ENCODE measurements around the gene DPF3.

Gene DPF3

GRCh38 chr14:72701237-72701565, 192.7 kb downstream of the DPF3 start:
- POLR2A ChIA-PET, result no interaction called here
- TF ChIP-seq, protein P1, sequence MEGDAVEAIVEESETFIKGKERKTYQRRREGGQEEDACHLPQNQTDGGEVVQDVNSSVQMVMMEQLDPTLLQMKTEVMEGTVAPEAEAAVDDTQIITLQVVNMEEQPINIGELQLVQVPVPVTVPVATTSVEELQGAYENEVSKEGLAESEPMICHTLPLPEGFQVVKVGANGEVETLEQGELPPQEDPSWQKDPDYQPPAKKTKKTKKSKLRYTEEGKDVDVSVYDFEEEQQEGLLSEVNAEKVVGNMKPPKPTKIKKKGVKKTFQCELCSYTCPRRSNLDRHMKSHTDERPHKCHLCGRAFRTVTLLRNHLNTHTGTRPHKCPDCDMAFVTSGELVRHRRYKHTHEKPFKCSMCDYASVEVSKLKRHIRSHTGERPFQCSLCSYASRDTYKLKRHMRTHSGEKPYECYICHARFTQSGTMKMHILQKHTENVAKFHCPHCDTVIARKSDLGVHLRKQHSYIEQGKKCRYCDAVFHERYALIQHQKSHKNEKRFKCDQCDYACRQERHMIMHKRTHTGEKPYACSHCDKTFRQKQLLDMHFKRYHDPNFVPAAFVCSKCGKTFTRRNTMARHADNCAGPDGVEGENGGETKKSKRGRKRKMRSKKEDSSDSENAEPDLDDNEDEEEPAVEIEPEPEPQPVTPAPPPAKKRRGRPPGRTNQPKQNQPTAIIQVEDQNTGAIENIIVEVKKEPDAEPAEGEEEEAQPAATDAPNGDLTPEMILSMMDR (IDR thresholded peaks at IDR 0.05; ENCODE audit: control extremely low read depth, extremely low read depth, low read depth, missing control alignments), result no peak
- CTCF ChIA-PET, result interaction anchor here (1.0 to 1.5 kb wide), 2 partner anchors 15 to 24 kb away, joined by 3 to 5 read pairs; no protein-coding TSS in a partner anchor
- DNase-seq (ENCODE audit: extremely low spot score), result no peak

DNA sequence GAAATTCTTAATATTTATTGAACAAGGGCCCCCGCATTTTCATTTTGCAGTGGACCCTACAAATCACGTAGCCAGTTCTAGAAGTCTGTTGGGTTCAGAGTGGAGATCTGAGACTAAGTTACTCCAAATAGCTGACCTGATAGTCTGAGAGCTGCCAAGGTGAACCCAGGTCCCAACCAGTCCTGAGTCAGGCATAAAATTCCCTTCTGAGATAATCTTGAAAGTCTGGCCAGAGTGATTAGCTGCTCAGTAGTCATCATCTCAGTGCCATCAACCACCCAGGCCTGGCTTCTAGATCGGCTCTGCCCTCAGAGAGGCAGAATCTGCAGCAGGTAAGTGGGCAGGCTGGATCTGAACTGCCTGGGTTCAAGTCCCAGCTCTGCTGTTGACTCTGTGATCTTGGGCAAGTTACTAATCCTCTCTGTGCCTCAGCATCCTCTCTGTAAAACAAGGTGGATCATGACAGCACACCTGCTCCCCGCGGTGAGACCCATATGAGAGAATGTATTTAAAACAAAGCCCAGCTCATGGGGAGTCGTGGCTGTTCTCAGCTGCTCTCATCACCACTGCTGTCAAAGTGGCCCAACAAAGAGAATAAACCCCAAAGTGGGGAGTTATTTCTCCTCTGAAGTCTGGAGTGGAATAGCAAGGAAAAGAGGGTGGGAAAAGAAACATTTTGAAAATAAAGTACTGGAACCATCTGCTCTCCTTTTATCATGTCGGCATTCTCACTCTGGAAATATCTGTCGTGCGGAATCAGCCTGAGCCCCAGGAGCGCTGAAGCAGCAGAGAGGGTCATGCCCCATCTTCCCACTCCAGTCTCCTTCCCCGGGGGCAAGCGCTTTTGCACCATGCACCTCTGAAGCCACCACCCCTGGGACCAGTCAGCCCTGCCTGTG, 193.3 kb downstream of the DPF3 start:
- ChIA-PET POLR2A (no interaction called here), CTCF (interaction anchor here (1.0 to 1.5 kb wide), 4 partner anchors 11 to 202 kb away, joined by 3 to 5 read pairs (median 3); no protein-coding TSS in a partner anchor)
- TF ChIP-seq, protein P1 (IDR thresholded peaks at IDR 0.05; ENCODE audit: control extremely low read depth, extremely low read depth, low read depth, missing control alignments), result no peak
- no peak for DNase-seq (ENCODE audit: extremely low spot score)

- CTCF ChIA-PET, result interaction anchor here (0.8 to 1.5 kb wide), 4 partner anchors 12 to 203 kb away, joined by 3 to 5 read pairs (median 3); no protein-coding TSS in a partner anchor
- DNase-seq (ENCODE audit: extremely low spot score), result no peak
- POLR2A ChIA-PET, result no interaction called here
- TF ChIP-seq, protein P1 (IDR thresholded peaks at IDR 0.05; ENCODE audit: control extremely low read depth, extremely low read depth, low read depth, missing control alignments), result no peak
Measured at GRCh38 chr14:72699852-72700257, 194.0 kb downstream of the DPF3 start.

DNA sequence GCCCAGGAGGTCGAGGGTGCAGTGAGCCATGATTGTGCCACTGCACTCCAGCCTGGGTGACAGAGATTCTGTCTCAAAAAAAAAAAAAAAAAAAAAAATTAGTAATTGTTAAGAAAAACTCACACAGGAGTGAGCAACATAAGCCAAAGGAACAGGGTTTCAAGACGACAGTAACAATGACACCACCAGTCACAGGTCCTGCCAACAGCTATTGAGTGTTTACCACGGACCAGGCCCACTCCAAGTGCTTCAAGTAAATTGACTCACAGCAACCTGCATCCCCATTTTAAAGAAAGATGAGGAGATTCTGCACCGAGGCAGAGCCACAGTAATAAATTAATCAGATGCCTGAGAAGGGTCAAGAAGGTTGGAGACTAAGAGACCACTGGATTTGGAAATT, 194.5 kb downstream of the DPF3 start:
- no peak for DNase-seq (ENCODE audit: extremely low spot score)
- ChIA-PET POLR2A (no interaction called here), CTCF (interaction anchor here (0.8 to 1.2 kb wide), 3 partner anchors 13 to 203 kb away, joined by 3 read pairs; no protein-coding TSS in a partner anchor)
- TF ChIP-seq, protein P1 (IDR thresholded peaks at IDR 0.05; ENCODE audit: control extremely low read depth, extremely low read depth, low read depth, missing control alignments), result no peak

DNA sequence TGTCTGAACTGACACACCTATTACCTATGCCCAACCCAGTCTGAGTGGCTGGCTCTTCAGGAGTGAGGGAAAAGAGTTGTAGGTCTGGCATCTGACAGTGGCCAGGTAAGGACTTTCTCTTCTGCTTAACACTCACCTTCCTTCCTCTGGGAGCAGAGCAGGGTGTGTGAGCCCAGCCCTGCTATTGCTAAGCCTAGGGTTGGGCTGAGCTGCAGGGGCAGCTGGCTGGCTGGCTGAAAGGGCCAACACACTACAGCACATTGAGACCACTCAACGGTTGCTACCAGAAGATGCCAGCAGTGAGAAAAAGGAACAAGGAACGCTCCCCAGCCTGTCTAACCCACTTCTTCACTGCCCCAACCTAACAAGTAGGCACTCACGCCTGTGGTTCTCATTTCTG, 201.2 kb downstream of the DPF3 start:
- ChIA-PET POLR2A (no interaction called here), CTCF (no interaction called here)
- DNase-seq (ENCODE audit: extremely low spot score), result no peak

DNA sequence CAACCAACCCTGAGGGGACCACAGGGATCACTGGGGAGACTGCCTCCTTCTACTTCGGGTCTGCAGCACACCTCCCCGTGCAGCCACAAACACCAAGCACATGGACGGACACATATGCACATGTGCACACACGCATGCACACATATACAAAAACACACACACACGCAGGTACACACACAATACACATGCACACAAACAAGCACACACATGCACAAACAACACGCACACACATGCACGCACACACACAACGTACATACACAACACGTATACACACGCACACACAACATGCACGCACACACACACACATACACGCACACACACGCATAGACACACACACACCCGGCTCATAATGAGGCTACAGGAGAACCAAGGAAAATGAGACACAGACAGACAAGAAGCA, 203.6 kb downstream of the DPF3 start:
- TF ChIP-seq, protein P1 (IDR thresholded peaks at IDR 0.05; ENCODE audit: control extremely low read depth, extremely low read depth, low read depth, missing control alignments), result no peak
- no peak for DNase-seq (ENCODE audit: extremely low spot score)
- ChIA-PET POLR2A (interaction anchor here (0.7 kb wide), 1 partner anchor 13 kb away, joined by 3 read pairs; no protein-coding TSS in a partner anchor), CTCF (interaction anchor here (1.1 kb wide), 1 partner anchor 9 kb away, joined by 3 read pairs; no protein-coding TSS in a partner anchor)

More for the DNA sequence above, 201.2 kb downstream of the DPF3 start:
- TF ChIP-seq, protein P1 (IDR thresholded peaks at IDR 0.05; ENCODE audit: control extremely low read depth, extremely low read depth, low read depth, missing control alignments), result no peak

Data from GM10248 (cell line).